GM19395 (cell line): ENCODE measurements around the gene UTP15.

Source experiments
- ATAC-seq: cut with Tn5 transposase; IDR thresholded peaks from one replicate; pipeline ENCODE4 v1.9.1; 2021; ENCODE audit warnings: mild to moderate bottlenecking, moderate library complexity; ENCODE audit not compliant: unreplicated experiment

The UTP15 gene

DNA sequence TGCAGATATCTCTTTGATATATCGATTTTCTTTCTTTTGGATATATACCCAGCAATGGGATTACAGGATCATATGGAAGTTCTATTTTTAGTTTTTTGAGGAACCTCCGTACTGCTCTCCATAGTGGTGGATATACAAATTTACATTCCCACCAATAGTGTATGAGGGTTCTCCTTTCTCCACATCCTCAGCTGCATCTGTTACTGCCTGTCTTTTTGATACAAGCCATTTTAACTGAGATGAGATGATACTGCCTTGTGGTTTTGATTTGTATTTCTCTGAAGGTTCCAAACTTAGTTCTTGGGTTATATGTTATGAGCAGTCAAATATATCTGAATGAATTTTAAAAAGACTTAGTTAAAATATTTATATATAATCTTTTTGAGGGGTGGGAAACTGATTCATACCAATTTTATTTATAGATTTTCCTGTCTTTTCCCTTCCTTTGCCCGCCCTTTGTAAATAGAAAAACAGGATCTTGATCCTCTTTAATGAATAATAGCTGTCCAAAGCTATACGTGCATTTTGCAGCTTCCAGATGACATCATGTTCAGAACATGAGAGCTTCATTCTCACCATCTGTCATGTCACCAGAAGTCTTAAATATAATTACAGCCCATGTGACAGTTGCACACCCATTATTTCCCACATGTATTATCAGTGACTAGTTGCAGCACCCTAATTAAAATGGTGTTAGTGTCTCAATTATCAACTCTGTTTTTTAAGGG, 54.2 kb downstream of the UTP15 start:
- ATAC-seq, result no peak

GRCh38 chr5:73620334-73620687, 54.8 kb downstream of the UTP15 start:
- no peak for ATAC-seq

DNA sequence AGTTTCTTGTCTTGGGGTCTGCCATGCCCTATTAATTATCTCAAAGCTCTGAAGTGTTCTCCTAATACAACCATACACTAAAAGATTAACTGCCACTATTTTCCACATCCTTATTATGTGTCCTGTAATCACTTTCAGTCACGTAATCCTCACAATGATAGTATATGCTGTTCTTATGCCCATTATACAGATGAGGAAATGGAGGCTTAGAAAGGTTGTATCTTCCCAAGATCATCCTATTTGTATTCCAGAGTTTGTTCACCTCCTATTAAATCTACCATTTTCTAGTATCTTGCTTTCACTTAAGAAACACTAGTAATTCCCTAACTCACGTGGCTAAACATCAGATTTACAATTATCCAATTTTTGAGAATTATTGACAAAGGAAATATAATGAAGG, 57.5 kb downstream of the UTP15 start:
- ATAC-seq, result no peak

- ATAC-seq, result no peak
Measured at GRCh38 chr5:73623901-73624404, 58.4 kb downstream of the UTP15 start.

DNA sequence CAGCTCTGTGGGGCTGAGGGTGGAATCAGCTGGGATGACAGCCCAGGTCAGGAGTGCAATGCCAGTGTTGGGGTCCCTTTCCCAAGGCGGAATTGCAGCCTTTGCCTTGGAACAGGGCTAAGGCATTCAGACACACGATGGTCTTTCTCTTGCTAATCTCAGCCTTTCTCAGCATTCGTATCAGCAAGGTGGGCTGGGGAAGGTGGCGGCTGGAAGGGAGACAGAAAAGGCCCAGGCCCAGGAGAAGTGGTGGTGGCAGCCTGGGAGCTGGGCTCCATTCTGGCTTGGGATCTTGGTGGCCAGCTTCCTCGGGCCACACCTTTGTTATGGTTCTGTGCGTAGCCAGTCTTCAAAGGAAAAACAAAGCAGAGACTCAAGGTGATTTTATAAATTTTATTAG, 59.3 kb downstream of the UTP15 start:
- no peak for ATAC-seq

DNA sequence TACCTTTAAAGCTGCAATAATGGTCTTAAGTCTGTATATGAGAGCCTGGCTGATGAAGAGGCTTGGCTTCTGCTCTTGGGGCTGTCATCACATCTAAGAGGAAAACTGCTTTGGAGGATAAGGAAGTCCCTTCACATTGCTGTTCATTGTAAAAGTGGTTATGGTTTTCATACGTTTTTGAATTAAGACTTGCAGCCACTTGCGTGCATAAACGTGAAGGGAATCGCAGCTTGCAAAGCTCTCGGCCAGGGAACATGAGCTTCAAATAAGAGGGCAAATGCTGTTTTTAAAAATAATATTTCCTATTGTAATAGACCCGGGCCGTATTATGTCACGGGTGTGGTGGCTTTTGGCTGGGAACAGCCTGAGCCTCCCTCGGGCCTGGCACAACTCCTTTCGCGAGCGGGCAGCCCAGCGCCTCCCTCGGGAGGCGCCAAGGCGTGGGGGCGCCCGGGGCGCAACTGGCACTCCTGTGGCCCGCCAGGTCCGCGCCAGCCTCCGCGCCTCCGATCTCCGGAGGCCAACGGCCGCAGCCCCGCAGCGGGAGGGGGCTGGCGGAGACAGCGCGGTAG, 59.9 kb downstream of the UTP15 start:
- ATAC-seq, result no peak

DNA sequence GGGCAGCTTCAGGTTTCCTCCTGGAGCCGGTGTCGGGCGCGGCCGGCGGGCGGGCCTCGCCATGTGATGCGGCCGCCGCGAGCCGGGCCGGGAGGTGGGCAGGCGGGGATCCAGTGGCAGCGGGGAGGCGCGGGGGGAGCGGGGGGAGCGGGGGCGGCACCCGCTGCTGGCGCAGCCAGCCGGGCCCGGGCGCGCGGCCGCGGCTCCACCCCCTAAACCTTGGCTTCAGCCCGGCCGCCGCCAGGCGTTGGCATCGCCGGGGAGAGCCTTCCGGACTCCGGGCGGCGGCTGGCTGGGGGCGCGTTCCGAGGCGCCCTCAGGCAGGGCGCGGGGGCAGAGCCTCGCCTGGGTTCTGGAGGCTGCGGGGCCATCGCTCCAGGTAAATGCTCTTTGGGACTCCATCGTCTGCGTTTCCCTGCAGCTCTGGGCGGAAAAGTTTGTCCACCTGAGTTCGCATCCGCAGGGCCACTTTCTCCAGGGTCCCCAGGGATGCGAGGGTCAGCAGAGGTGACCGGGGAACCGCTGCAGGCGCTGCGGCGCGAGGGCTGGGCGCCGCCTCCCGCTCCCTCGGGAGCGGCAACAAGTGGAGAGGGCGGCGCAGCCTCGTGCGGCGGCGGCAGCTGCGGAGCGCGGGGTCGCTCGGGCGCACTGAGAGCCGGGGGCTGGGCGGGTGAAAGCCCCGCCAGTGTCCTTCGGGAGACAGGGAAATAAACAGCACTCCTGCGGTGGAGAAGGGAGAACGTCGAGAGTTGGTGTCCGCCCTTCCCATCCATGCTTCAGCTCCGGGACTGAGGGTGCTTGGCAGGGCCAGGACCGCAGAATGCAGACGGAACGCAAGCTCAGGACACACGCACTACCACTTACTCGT, 60.6 kb downstream of the UTP15 start, which contains the start of gene ARHGEF28:
ARHGEF28 (plus strand) TSS at position 253 of the 868 bp plus-strand sequence. CDS start 58,656 bp downstream, outside the sequence.
- no peak for ATAC-seq

DNA sequence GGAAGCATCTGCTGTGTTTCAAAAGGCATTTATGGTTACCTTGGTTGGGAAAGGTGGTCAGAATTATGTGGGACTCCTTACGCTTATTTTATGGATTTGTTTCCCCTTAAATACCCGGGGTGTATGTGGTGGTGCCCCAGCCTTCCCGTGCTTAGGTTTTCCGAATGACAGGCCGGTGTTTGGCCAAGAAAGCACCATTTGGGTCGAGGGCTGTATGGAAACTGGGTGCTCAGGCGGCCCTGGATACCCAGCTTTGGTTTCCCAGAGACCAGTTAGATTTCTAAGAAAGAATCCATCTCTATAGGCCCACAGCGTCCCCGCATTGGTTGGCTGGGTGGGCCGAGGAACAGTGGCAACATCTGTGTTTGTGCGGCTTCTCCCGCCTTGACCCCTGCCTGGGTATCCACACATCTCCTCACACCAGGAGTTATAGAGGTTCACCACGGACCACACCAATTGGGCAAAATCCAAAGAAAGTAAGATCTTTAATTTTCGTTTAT, 61.3 kb downstream of the UTP15 start:
- ATAC-seq, result no peak

GRCh38 chr5:73629456-73629855, 63.9 kb downstream of the UTP15 start:
- no peak for ATAC-seq

GRCh38 chr5:73630765-73631164, 65.2 kb downstream of the UTP15 start:
- ATAC-seq, result no peak

GRCh38 chr5:73631500-73631899, 66.0 kb downstream of the UTP15 start:
- no peak for ATAC-seq
